GM18511 (cell line): ENCODE data around the gene ATP2B2.

ENCODE experiments used
- ATAC-seq: cut with Tn5 transposase; IDR thresholded peaks from one replicate; pipeline ENCODE4 v1.9.1; 2021; ENCODE audit warnings: mild to moderate bottlenecking, moderate library complexity; ENCODE audit not compliant: unreplicated experiment

Gene ATP2B2

DNA sequence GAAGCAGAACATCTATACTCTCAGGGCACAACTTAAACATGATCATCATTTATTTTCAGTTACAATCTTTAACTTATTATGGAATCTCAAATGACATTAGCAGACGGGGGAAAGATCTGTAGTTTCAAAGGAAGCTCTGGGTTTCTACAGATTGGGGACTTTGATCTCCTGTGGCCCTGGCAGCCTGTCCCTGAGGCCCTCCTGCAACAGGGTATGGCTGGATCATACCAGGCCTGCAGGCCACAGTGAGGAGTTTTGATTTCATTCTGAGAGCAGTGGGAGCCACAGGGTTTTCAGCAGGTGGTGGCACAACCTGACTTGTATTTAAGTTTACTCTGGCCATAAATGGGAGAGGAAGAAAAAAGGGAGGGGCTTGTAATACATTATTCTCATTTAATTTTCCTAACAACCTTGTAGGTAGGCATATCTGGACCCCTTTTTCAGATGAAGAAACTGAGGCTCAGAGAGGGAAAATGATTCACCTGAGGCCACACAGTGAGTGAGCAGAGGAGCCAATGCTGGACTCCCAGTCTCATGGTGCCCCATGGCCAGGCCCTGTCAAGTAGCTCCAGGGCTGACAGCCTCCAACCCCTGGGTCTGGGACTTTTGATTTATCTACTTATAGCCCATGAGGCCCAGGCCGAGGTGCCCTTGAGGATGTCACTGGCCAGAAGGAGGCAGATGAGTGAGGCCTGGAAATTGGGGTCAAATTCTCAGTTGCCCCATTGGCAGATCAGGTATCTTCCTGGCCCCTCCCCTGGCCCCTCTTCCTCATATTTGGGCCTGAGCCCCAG lies 71.0 kb downstream of the ATP2B2 start:
- ATAC-seq = no peak

GRCh38 chr3:10432931-10433330 lies 72.5 kb downstream of the ATP2B2 start:
- no peak for ATAC-seq

DNA sequence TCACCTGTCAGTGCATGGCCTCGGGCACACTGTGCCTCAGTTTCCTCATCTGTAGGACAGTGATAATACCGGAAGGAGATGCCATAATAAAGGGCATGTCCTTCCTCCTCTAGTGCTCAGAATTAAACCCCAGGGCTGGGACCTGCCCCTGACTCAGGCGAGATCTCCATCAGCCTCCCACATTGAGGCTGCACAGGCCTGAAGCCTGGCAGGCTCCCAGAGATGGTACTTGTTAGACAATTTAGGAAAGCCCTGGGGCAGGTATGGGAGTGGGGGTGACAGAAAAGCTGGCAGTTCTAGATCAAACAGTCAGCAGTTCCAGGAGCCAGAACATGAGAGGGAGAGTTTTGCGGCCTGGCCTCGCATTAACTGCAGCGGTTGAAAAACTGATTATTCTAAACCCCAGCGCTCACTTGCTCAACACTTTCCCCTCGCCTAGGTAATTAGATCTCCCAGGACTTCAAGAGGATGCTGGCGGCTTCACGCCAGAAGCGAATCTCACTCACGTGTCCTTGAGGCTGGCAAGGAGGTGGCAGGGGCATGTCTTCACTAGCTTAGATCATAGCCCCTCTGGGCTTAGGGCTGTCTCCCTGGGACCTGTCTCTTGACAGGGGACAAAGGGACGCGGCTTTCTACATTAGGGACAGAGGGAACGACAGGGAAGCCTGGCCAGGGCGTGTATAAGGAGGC lies 73.1 kb downstream of the ATP2B2 start:
- ATAC-seq = no peak

DNA sequence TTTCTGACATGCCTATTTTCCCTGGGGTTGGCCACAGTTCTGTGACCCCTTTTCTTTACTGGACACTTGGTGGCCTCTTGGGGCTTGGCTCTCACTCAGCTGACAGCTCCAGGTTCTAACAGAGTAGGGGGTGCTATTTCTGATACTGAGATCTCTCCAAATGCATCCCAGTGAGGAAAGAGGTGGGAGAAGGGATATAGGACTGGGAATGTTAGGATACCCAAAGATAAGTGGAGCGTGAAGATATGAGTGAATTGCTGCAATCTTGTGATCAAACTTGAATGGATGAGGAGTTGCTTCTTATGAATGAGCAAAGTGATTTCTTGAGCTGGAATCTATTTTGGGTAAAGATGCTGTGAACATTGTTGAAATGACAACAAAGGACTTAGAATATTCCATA lies 74.6 kb downstream of the ATP2B2 start:
- ATAC-seq = no peak

- no peak for ATAC-seq
These were observed 76.8 kb downstream of the ATP2B2 start for GRCh38 chr3:10428406-10429091.

GRCh38 chr3:10426346-10427220 lies 78.8 kb downstream of the ATP2B2 start:
- ATAC-seq = no peak

- ATAC-seq = no peak
These were observed 82.1 kb downstream of the ATP2B2 start for GRCh38 chr3:10423171-10423882.

GRCh38 chr3:10421996-10422395 lies 83.4 kb downstream of the ATP2B2 start:
- no peak for ATAC-seq

- ATAC-seq = no peak
These were observed 84.5 kb downstream of the ATP2B2 start for GRCh38 chr3:10420745-10421475.

DNA sequence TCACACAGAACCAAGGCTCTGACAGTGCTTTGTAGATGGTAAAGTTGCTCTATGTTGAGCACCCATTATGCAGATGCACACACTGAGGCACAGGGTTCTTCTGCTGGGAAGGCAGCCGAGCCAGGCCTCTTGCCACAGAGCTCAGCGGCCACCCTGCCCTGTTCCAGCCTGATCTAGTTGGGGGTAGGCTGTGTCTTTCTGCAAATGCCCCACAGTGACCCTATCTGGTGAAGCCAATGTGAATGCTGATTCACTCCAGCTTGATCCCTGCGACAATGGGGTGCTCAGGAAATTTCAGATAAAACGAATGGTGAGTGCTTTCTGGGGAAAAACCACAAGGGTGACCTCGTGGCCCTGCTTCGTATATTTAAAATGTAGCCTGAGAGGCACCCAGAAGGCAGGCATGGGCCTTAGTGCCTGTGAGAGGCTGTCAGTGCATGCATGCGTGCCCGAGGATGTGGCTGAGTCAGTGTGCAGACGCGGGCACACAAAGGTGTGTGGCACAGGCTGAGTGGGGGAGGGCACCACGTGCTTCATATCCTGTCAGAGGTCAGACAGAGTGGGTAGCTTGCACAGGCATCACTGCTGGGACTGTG lies 85.7 kb downstream of the ATP2B2 start:
- no peak for ATAC-seq

GRCh38 chr3:10417847-10418246 lies 87.5 kb downstream of the ATP2B2 start:
- no peak for ATAC-seq

- no peak for ATAC-seq
These were observed 88.6 kb downstream of the ATP2B2 start for GRCh38 chr3:10416730-10417300.

GRCh38 chr3:10413041-10413440 lies 92.3 kb downstream of the ATP2B2 start:
- no peak for ATAC-seq

GRCh38 chr3:10411598-10412332 lies 93.6 kb downstream of the ATP2B2 start:
- ATAC-seq = no peak

GRCh38 chr3:10410383-10411002 lies 94.9 kb downstream of the ATP2B2 start:
- ATAC-seq = no peak

DNA sequence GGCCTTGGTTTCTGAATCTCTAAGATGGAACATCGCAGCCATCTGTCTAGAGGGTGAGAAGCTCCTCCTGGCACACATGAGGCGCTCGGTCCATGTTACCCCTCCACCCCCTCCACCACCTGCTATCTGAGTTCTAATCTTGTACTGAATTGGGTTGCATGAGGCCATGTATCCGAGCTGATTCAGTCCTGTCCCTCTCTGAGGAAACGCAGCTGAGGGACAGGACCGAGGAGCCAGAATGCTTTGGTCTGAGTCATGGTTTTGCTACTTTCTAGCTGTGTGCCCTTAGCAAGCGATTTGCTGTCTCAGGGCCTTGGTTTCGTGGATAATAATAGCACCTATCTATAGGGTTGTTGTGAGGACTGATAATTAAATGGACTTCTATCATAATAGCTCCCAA lies 96.7 kb downstream of the ATP2B2 start:
- no peak for ATAC-seq

DNA sequence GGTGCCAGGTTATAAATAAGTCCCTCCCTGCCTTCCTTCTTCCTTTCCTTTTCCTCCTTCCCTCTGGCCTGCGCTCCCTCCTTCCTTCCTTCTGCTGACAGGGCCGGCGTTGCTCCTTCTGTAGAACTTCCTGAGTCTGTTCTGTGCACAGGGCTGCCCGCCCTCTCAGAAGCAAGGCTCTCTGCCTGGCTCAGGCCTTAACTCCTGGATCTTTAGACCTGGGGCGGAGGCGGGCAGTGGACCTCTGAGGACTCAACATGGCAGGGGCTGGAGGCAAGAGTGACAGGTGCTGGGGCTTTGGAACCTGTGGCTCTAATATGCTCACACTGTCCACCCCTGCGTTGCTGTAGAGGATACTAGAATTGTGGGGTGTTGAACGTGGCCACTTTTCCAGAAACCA lies 98.0 kb downstream of the ATP2B2 start:
- no peak for ATAC-seq

- no peak for ATAC-seq
These were observed 99.0 kb downstream of the ATP2B2 start for GRCh38 chr3:10406414-10406813.
